Brain microvascular endothelial cell (primary cell): ENCODE measurements around the gene SLF2.

Experiments used
- DNase-seq: peaks from one replicate; pipeline ENCODE4 v3.0.0-alpha.2; 2020
- H3K27ac ChIP-seq: fragments of 250-450 bp; sonication (Bioruptor Pico); 2 replicates; pipeline ENCODE4 v1.5.1; 2020; ENCODE audit warnings: mild to moderate bottlenecking, moderate library complexity
- H3K27me3 ChIP-seq: fragments of 250-450 bp; sonication (Bioruptor Pico); replicated peaks from 2 replicates; pipeline ENCODE4 v1.5.1; 2020; ENCODE audit warnings: mild to moderate bottlenecking
- H3K36me3 ChIP-seq: fragments of 250-450 bp; sonication (Bioruptor Pico); replicated peaks from 2 replicates; pipeline ENCODE4 v1.5.1; 2020; ENCODE audit warnings: mild to moderate bottlenecking
- H3K4me3 ChIP-seq: 2 replicates; pipeline ENCODE4 v1.5.1; 2011; ENCODE audit warnings: low read depth, mild to moderate bottlenecking, control low read depth, low read length, moderate library complexity
- CTCF ChIP-seq: IDR thresholded peaks from 2 replicates; pipeline ENCODE4 v1.5.1; 2011; ENCODE audit warnings: low read depth, mild to moderate bottlenecking, moderate library complexity, low read length, control low read depth, inconsistent platforms; ENCODE audit errors: missing control alignments
- in situ Hi-C: cut with HindIII; loops from 2 replicates; pipeline ENCODE4 v1.10.0; 2017; ENCODE audit warnings: low sequenced_read_pairs, low pct_ligation_motif_present

Gene SLF2

GRCh38 chr10:100985336-100985735 is 72.6 kb downstream of the SLF2 start:
- DNase-seq: no peak
- H3K36me3 ChIP-seq: peaks cover 15% of the 10 kb centered on the region
- no peaks in the 10 kb centered on the region for H3K27me3 ChIP-seq
- in situ Hi-C loops: no loop called here
- H3K4me3 ChIP-seq: no peak overlapping the region
- no peak overlapping the region for H3K27ac ChIP-seq
- TF ChIP-seq CTCF: no peak

GRCh38 chr10:100986623-100986951 is 73.8 kb downstream of the SLF2 start:
- H3K27me3 ChIP-seq: no peaks in the 10 kb centered on the region
- peak overlapping the region; percentile 98 for H3K4me3 ChIP-seq
- DNase-seq: no peak
- H3K36me3 ChIP-seq: peaks cover 19% of the 10 kb centered on the region
- H3K27ac ChIP-seq: peak overlapping the region; percentile 52
- in situ Hi-C loops: no loop called here
- no peak for TF ChIP-seq CTCF

GRCh38 chr10:100986952-100987684 is 74.4 kb downstream of the SLF2 start, which contains the start of the genes MRPL43 and TWNK:
Gene MRPL43, minus strand, starts transcription at chr10:100987497. Its CDS starts 54 bp downstream, at chr10:100987443.
Gene TWNK, plus strand, starts transcription at chr10:100987543. Its CDS starts 668 bp downstream, at chr10:100988211.
- peaks cover 18% of the 10 kb centered on the region for H3K36me3 ChIP-seq
- H3K27me3 ChIP-seq: no peaks in the 10 kb centered on the region
- DNase-seq: peak; percentile 74
- in situ Hi-C loops: no loop called here
- peak within 1 kb of the TSS; percentile 98 for H3K4me3 ChIP-seq
- H3K27ac ChIP-seq: peak within 1 kb of the TSS; percentile 52
- no peak for TF ChIP-seq CTCF

GRCh38 chr10:100987685-100988049 is 74.9 kb downstream of the SLF2 start:
- no peak for DNase-seq
- Histone ChIP-seq H3K27me3 (no peaks in the 10 kb centered on the region), H3K27ac (peak overlapping the region; percentile 52), H3K36me3 (peaks cover 18% of the 10 kb centered on the region), H3K4me3 (peak overlapping the region; percentile 98)
- TF ChIP-seq CTCF: no peak
- in situ Hi-C loops: no loop called here

GRCh38 chr10:100988166-100988565 is 75.4 kb downstream of the SLF2 start:
- in situ Hi-C loops: no loop called here
- Histone ChIP-seq H3K36me3 (peaks cover 22% of the 10 kb centered on the region), H3K4me3 (peak overlapping the region; percentile 98), H3K27me3 (no peaks in the 10 kb centered on the region), H3K27ac (no peak overlapping the region)
- no peak for TF ChIP-seq CTCF
- DNase-seq: no peak

GRCh38 chr10:100989088-100989487 is 76.3 kb downstream of the SLF2 start:
- H3K36me3 ChIP-seq: peaks cover 30% of the 10 kb centered on the region
- DNase-seq: no peak
- H3K4me3 ChIP-seq: no peak overlapping the region
- in situ Hi-C loops: no loop called here
- no peak overlapping the region for H3K27ac ChIP-seq
- no peaks in the 10 kb centered on the region for H3K27me3 ChIP-seq
- TF ChIP-seq CTCF: no peak
